Stimulated activated CD4-positive, alpha-beta T cell treated with anti-CD3 and anti-CD28 coated beads, Interleukin-4, amount 100 ng/mL, for 24 hours (primary cell): ENCODE measurements around the gene ATOH1.

Source experiments
- DNase-seq: peaks from one replicate; pipeline ENCODE4 v3.0.0-alpha.2; 2020

Gene ATOH1

GRCh38 chr4:93835929-93836328 is 7.4 kb downstream of the ATOH1 start:
- DNase-seq: no peak

GRCh38 chr4:93839704-93840103 is 11.2 kb downstream of the ATOH1 start:
- no peak for DNase-seq

GRCh38 chr4:93841803-93842345 is 13.3 kb downstream of the ATOH1 start:
- no peak for DNase-seq

- no peak for DNase-seq
Measured at GRCh38 chr4:93842601-93843252, 14.2 kb downstream of the ATOH1 start.

GRCh38 chr4:93843772-93844171 is 15.2 kb downstream of the ATOH1 start:
- no peak for DNase-seq

GRCh38 chr4:93852680-93853079 is 24.1 kb downstream of the ATOH1 start:
- no peak for DNase-seq

- DNase-seq: no peak
Measured at GRCh38 chr4:93855926-93856325, 27.4 kb downstream of the ATOH1 start.

- no peak for DNase-seq
Measured at GRCh38 chr4:93865650-93866049, 37.1 kb downstream of the ATOH1 start.

- DNase-seq: no peak
Measured at GRCh38 chr4:93867416-93868001, 39.0 kb downstream of the ATOH1 start.

GRCh38 chr4:93870876-93871458 is 42.4 kb downstream of the ATOH1 start:
- DNase-seq: no peak

- DNase-seq: no peak
Measured at GRCh38 chr4:93876754-93877153, 48.2 kb downstream of the ATOH1 start.

- DNase-seq: no peak
Measured at GRCh38 chr4:93878566-93878965, 50.0 kb downstream of the ATOH1 start.

- DNase-seq: no peak
Measured at GRCh38 chr4:93879919-93880318, 51.4 kb downstream of the ATOH1 start.
